ENCODE data around the gene TACC2.

Gene TACC2

DNA sequence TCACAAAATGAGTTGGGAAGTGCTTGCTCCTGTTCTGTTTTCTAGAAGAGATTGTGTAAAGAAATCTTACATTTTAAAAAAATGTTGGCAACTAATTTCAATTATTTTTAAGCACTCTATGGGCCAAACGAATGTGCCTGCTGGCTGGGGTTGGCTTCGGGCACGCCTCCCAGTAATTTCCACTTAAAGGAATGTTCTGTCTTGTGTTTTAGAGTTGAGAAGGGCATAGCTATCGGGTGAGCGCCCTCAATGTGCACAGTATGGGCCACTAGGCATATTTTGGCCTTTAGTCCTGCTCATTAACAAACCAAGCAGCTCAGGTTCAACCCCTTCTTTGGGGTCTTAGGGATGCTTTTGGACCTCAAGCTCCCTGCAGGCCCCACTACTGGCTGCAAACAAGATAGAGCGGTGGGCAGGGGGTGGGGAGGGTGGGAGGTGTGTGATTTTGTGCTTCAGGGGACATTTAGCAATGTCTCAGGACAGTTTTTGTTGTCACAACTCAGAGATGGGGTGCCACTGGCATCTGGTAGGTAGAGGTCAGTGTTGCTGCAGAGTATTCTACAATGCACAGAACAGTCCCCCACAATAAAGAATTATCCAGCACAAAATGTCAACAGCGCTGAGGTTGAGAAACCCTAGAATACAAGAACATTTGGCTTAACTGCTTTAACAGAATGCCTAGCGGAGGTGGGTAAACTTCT, 40.7 kb downstream of the TACC2 start:
- DNase-seq (ENCODE audit: low read depth in 2 of 2) = no peak
- no peak overlapping the region for H3K4me3 ChIP-seq (replicated peaks in 1 of 2; ENCODE audit: low read depth in 2 of 2, low read length in 2 of 2)
- TF ChIP-seq CTCF (IDR thresholded peaks at IDR 0.05; ENCODE audit: low read depth, low read length) = no peak

DNA sequence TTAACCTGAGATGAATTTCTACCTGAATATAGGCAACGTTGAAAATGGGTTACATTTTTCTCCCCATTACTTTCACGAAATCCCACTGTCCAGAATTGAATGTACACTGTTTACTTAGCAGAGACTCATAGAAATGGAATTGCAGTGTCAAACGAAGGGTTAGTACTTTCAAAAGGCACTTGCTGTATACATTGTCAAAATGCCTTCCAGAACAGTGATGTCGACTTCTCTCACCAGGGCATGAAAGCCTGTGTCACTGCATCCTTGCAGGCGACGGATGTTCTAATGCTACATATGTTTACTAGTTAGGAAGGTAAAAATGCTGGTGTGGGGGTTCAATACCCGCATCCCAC, 41.2 kb downstream of the TACC2 start:
- no peak for DNase-seq (ENCODE audit: low read depth in 2 of 2)
- no peak overlapping the region for H3K4me3 ChIP-seq (replicated peaks in 1 of 2; ENCODE audit: low read depth in 2 of 2, low read length in 2 of 2)
- TF ChIP-seq CTCF (IDR thresholded peaks at IDR 0.05; ENCODE audit: low read depth, low read length) = no peak

- H3K4me3 ChIP-seq (replicated peaks in 1 of 2; ENCODE audit: low read depth in 2 of 2, low read length in 2 of 2) = no peak overlapping the region
- TF ChIP-seq CTCF (IDR thresholded peaks at IDR 0.05; ENCODE audit: low read depth, low read length) = no peak
- no peak for DNase-seq (ENCODE audit: low read depth in 2 of 2)
Measured at GRCh38 chr10:122033224-122033926, 44.4 kb downstream of the TACC2 start.

- no peak overlapping the region for H3K4me3 ChIP-seq (replicated peaks in 1 of 2; ENCODE audit: low read depth in 2 of 2, low read length in 2 of 2)
- no peak for TF ChIP-seq CTCF (IDR thresholded peaks at IDR 0.05; ENCODE audit: low read depth, low read length)
- peak in 1 of 2 donors; percentile 66 for DNase-seq (ENCODE audit: low read depth in 2 of 2)
Measured at GRCh38 chr10:122034149-122034756, 45.3 kb downstream of the TACC2 start.

- TF ChIP-seq CTCF (IDR thresholded peaks at IDR 0.05; ENCODE audit: low read depth, low read length) = no peak
- H3K4me3 ChIP-seq (replicated peaks in 1 of 2; ENCODE audit: low read depth in 2 of 2, low read length in 2 of 2) = no peak overlapping the region
- no peak for DNase-seq (ENCODE audit: low read depth in 2 of 2)
Measured at GRCh38 chr10:122040786-122041185, 51.8 kb downstream of the TACC2 start.

GRCh38 chr10:122042836-122043235, 53.9 kb downstream of the TACC2 start:
- no peak for TF ChIP-seq CTCF (IDR thresholded peaks at IDR 0.05; ENCODE audit: low read depth, low read length)
- no peak overlapping the region for H3K4me3 ChIP-seq (replicated peaks in 1 of 2; ENCODE audit: low read depth in 2 of 2, low read length in 2 of 2)
- DNase-seq (ENCODE audit: low read depth in 2 of 2) = no peak

Measured in cardiac fibroblast (primary cell).